HG03025 (cell line): ENCODE measurements around the gene IFNA1.
"Not testable (repeated sequence)": the region's sequence is repeated elsewhere in the genome, so short reads cannot be mapped to it uniquely, and the experiment has no call there.

Source experiments
- ATAC-seq: cut with Tn5 transposase; IDR thresholded peaks from one replicate; pipeline ENCODE4 v1.9.1; 2021; ENCODE audit warnings: mild to moderate bottlenecking, moderate library complexity; ENCODE audit not compliant: unreplicated experiment, low FRiP score

The IFNA1 gene

GRCh38 chr9:21443849-21444625, 3.8 kb downstream of the IFNA1 start:
- ATAC-seq, result peak; percentile 79

GRCh38 chr9:21449312-21449711, 9.1 kb downstream of the IFNA1 start:
- ATAC-seq, result not testable (repeated sequence)

GRCh38 chr9:21450733-21451394, 10.6 kb downstream of the IFNA1 start:
- ATAC-seq, result no peak

- ATAC-seq, result no peak
Observed at GRCh38 chr9:21452681-21453080, 12.4 kb downstream of the IFNA1 start.

GRCh38 chr9:21454149-21454548, 13.9 kb downstream of the IFNA1 start:
- ATAC-seq, result no peak

GRCh38 chr9:21455320-21455719, 15.1 kb downstream of the IFNA1 start:
- ATAC-seq, result peak; percentile 91

GRCh38 chr9:21461377-21461776, 21.1 kb downstream of the IFNA1 start:
- ATAC-seq, result no peak

GRCh38 chr9:21465138-21465537, 24.9 kb downstream of the IFNA1 start:
- no peak for ATAC-seq

- ATAC-seq, result no peak
Observed at GRCh38 chr9:21465859-21466518, 25.8 kb downstream of the IFNA1 start.

- ATAC-seq, result no peak
Observed at GRCh38 chr9:21470126-21470525, 29.9 kb downstream of the IFNA1 start.

- no peak for ATAC-seq
Observed at GRCh38 chr9:21473236-21473635, 33.0 kb downstream of the IFNA1 start.

GRCh38 chr9:21477466-21477865, 37.2 kb downstream of the IFNA1 start:
- no peak for ATAC-seq

- no peak for ATAC-seq
Observed at GRCh38 chr9:21479152-21479702, 39.0 kb downstream of the IFNA1 start.

GRCh38 chr9:21481470-21482056, 41.3 kb downstream of the IFNA1 start:
- ATAC-seq, result no peak

- no peak for ATAC-seq
Observed at GRCh38 chr9:21482213-21482612, 42.0 kb downstream of the IFNA1 start, which contains the start of gene IFNE. TSS of gene IFNE (minus strand) at chr9:21482313. CDS start at chr9:21481694, 619 bp downstream.
